ENCODE measurements around the gene TSPEAR. TPM values are rescaled to one million over a fixed set of nuclear protein-coding genes. Genes with fewer than 3 reads are reported as not detected.
"Not testable (repeated sequence)": the region's sequence is repeated elsewhere in the genome, so short reads cannot be mapped to it uniquely, and the experiment has no call there.

Gene TSPEAR
- total RNA-seq, 4 donors from 2014 or later: under 0.01 to 0.23 TPM; not detected in 2

DNA sequence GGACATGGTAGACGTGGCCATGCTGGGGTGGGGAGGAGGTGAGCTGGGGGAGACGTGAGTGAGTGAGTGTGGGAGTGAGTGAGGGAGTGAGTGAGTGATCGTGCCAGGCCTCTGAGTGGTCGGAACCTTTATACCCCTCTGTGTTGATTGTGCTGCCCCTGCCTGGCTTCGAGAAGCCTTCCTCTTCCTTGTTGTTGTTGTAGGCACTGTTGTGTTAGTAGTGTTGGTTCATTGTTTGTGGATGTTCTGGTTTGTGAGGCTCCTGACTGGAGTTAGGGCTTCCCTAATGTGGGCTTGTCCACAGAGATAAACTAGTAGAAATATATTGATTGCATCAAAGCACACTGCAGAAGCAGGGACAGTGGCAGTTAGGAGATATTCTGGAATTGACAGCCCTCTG is 152.7 kb downstream of the TSPEAR start, which contains the start of gene KRTAP10-3:
Gene KRTAP10-3, minus strand, starts transcription at position 101 of the 400 bp plus-strand sequence. Its CDS starts 80 bp downstream, at position 21.
- H3K4me1 ChIP-seq: no peaks in the 10 kb centered on the region
- TF ChIP-seq POLR2A (IDR thresholded peaks at IDR 0.05; ENCODE audit: low read depth) (no peak), CTCF (IDR thresholded peaks at IDR 0.05) (no peak), POLR2AphosphoS5 (IDR thresholded peaks at IDR 0.05) (no peak), EP300 (IDR thresholded peaks at IDR 0.05) (no peak)
- peak; percentile 55 for DNase-seq (ENCODE audit: extremely low spot score)
- intact Hi-C loops (cut with DNase I): no loop called here
- 71% methylated on average over 5 of the region's 5 CpGs for WGBS
- peaks cover 0 to 18% (median 4%) of the 10 kb centered on the region in 4 donors for H3K9me3 ChIP-seq
- no peaks in the 10 kb centered on the region for H3K36me3 ChIP-seq
- no peak within 1 kb of the TSS for H3K27ac ChIP-seq (replicated peaks in 1 of 4)
- no peak within 1 kb of the TSS for H3K4me3 ChIP-seq
- peaks cover 0 to 34% (median 0%) of the 10 kb centered on the region in 4 donors for H3K27me3 ChIP-seq

GRCh38 chr21:44558329-44558675 is 153.1 kb downstream of the TSPEAR start:
- 75% methylated on average over 10 of the region's 10 CpGs for WGBS
- H3K36me3 ChIP-seq; DNase-seq (ENCODE audit: extremely low spot score); H3K27ac ChIP-seq (replicated peaks in 1 of 4); intact Hi-C loops (cut with DNase I); H3K4me3 ChIP-seq; H3K4me1 ChIP-seq: not testable (repeated sequence)
- Histone ChIP-seq H3K27me3 (peaks cover 0 to 34% (median 0%) of the 10 kb centered on the region in 4 donors), H3K9me3 (peaks cover 0 to 18% (median 4%) of the 10 kb centered on the region in 4 donors)

DNA sequence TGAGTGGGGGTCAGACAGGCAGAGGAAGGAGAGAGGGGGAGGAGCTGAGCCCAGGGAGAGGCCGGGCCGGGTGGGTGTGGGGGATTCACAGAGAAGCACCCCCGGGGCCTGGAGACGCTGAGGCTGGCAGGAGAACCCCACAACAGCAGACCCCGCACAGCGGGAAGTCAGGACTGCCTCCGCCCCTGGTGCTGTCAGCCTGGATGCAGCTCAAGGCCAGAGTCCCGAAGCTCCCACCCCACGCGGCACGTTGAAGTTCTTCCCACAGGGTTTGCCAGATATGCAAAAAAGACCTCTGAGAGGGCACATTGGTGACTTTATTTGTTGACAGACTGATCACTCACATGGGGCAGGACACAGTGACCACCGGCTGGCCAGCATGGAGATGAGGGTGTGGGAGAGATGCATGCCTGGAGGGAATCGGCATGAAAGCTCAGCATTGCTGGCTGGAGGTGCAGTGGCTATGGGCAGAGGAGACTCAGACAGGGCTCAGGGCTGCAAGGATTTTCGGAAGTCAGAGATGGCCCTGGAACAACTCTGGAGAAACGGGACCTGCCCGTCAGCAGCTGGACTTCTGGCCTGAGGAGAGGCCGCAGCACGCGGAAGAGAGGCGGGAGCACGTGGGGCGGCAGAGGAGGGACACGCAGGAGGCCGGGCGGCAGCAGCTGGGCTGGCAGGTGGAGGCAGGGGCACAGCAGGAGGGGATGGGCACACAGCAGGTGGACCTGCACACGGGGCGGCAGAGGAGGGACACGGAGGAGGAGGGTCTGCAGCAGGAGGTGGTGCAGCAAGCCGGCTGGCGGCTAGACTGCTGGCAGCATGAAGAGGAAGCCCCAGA is 153.7 kb downstream of the TSPEAR start:
- Histone ChIP-seq H3K27ac (replicated peaks in 1 of 4) (no peak overlapping the region), H3K36me3 (no peaks in the 10 kb centered on the region), H3K9me3 (peaks cover 0 to 15% (median 4%) of the 10 kb centered on the region in 4 donors), H3K27me3 (peaks cover 0 to 34% (median 0%) of the 10 kb centered on the region in 4 donors), H3K4me1 (no peaks in the 10 kb centered on the region), H3K4me3 (no peak overlapping the region)
- WGBS: 68% methylated on average over 30 of the region's 30 CpGs
- TF ChIP-seq EP300 (IDR thresholded peaks at IDR 0.05) (no peak), POLR2A (IDR thresholded peaks at IDR 0.05; ENCODE audit: low read depth) (no peak), POLR2AphosphoS5 (IDR thresholded peaks at IDR 0.05) (no peak), CTCF (IDR thresholded peaks at IDR 0.05) (no peak)
- DNase-seq (ENCODE audit: extremely low spot score): peak; percentile 90
- intact Hi-C loops (cut with DNase I): no loop called here

DNA sequence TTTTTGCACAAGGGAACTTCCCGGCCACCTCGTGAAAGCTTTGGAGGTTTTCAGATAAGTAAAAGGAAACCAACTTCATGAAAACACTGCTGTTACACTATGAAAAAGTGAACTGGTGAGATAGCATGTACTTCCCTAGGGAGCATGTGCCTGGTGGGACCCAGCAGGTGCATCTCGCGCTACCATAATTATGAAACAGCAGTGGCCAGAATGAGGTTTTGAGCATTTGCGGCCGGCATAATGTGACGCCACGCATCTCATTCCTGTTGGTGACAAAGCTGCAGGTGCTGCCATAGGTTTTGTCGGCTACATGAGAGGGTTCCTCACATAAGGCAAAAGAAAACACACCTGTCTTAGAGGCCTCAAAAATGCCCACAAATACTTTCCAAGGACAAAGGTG is 154.5 kb downstream of the TSPEAR start:
- no peak overlapping the region for H3K4me3 ChIP-seq
- WGBS: 84% methylated on average over 9 of the region's 9 CpGs
- intact Hi-C loops (cut with DNase I): no loop called here
- H3K27ac ChIP-seq (replicated peaks in 1 of 4): no peak overlapping the region
- H3K9me3 ChIP-seq: peaks cover 0 to 12% (median 2%) of the 10 kb centered on the region in 4 donors
- H3K4me1 ChIP-seq: no peaks in the 10 kb centered on the region
- TF ChIP-seq CTCF (IDR thresholded peaks at IDR 0.05) (no peak), EP300 (IDR thresholded peaks at IDR 0.05) (no peak), POLR2AphosphoS5 (IDR thresholded peaks at IDR 0.05) (no peak), POLR2A (IDR thresholded peaks at IDR 0.05; ENCODE audit: low read depth) (no peak)
- no peaks in the 10 kb centered on the region for H3K36me3 ChIP-seq
- peak; percentile 78 for DNase-seq (ENCODE audit: extremely low spot score)
- peaks cover 0 to 37% (median 0%) of the 10 kb centered on the region in 4 donors for H3K27me3 ChIP-seq

GRCh38 chr21:44555200-44555875 is 156.0 kb downstream of the TSPEAR start:
- H3K9me3 ChIP-seq: peaks cover 0 to 12% (median 2%) of the 10 kb centered on the region in 4 donors
- DNase-seq (ENCODE audit: extremely low spot score): peak; percentile 88
- no peaks in the 10 kb centered on the region for H3K4me1 ChIP-seq
- H3K27me3 ChIP-seq: peaks cover 0 to 47% (median 0%) of the 10 kb centered on the region in 4 donors
- H3K36me3 ChIP-seq: no peaks in the 10 kb centered on the region
- TF ChIP-seq POLR2AphosphoS5 (IDR thresholded peaks at IDR 0.05) (no peak), POLR2A (IDR thresholded peaks at IDR 0.05; ENCODE audit: low read depth) (no peak), CTCF (IDR thresholded peaks at IDR 0.05) (no peak), EP300 (IDR thresholded peaks at IDR 0.05) (no peak)
- no peak overlapping the region for H3K4me3 ChIP-seq
- 69% methylated on average over 13 of the region's 13 CpGs for WGBS
- intact Hi-C loops (cut with DNase I): no loop called here
- no peak overlapping the region for H3K27ac ChIP-seq (replicated peaks in 1 of 4)
